ENCODE measurements around the gene KRTAP5-5.
"Not testable (repeated sequence)": the region's sequence is repeated elsewhere in the genome, so short reads cannot be mapped to it uniquely, and the experiment has no call there.

- TF ChIP-seq POLR2AphosphoS5, POLR2A (IDR thresholded peaks at IDR 0.05): not testable (repeated sequence)
- TF ChIP-seq, protein P1, sequence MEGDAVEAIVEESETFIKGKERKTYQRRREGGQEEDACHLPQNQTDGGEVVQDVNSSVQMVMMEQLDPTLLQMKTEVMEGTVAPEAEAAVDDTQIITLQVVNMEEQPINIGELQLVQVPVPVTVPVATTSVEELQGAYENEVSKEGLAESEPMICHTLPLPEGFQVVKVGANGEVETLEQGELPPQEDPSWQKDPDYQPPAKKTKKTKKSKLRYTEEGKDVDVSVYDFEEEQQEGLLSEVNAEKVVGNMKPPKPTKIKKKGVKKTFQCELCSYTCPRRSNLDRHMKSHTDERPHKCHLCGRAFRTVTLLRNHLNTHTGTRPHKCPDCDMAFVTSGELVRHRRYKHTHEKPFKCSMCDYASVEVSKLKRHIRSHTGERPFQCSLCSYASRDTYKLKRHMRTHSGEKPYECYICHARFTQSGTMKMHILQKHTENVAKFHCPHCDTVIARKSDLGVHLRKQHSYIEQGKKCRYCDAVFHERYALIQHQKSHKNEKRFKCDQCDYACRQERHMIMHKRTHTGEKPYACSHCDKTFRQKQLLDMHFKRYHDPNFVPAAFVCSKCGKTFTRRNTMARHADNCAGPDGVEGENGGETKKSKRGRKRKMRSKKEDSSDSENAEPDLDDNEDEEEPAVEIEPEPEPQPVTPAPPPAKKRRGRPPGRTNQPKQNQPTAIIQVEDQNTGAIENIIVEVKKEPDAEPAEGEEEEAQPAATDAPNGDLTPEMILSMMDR (IDR thresholded peaks at IDR 0.05), result not testable (repeated sequence)
These were observed 33.5 kb upstream of the KRTAP5-5 start for GRCh38 chr11:1595994-1596575.

Measured in sigmoid colon (tissue), 4 donors.